ENCODE measurements around the gene NT5C3A.

The NT5C3A gene

DNA sequence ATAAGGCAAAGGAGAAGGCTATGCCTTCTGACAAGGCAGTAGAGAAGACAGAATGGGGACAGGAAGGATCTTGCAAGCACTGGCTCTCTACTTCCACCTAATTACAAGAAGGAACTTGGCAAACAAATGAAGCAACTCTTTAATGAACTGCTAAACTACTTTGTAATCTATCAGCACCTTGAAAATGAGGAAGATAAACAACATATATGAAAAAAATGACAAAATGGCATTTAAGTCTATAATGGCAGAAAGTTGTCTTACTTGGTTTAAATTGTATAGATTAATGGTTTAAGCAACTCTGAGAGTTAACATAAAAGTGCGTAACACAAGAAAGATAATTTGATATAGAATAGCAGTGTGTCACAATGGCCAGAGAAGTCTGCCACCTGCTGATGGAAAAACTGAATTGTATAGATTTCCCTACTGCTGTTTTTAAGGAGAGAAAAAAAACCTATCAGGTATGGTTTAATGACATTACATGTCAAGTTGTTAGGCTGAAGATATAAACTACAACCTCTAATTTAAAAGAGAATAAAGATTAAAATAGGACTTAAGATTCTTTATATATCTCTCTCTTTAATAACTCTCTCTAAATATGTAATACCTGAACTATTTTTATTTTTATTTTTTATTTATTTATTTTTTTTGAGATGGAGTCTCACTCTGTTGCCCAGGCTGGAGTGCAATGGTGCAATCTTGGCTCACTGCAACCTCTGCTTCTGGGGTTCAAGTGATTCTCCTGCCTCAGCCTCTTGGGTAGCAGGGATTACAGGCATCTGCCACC, 11.8 kb downstream of the NT5C3A start:
- TF ChIP-seq, protein P1, sequence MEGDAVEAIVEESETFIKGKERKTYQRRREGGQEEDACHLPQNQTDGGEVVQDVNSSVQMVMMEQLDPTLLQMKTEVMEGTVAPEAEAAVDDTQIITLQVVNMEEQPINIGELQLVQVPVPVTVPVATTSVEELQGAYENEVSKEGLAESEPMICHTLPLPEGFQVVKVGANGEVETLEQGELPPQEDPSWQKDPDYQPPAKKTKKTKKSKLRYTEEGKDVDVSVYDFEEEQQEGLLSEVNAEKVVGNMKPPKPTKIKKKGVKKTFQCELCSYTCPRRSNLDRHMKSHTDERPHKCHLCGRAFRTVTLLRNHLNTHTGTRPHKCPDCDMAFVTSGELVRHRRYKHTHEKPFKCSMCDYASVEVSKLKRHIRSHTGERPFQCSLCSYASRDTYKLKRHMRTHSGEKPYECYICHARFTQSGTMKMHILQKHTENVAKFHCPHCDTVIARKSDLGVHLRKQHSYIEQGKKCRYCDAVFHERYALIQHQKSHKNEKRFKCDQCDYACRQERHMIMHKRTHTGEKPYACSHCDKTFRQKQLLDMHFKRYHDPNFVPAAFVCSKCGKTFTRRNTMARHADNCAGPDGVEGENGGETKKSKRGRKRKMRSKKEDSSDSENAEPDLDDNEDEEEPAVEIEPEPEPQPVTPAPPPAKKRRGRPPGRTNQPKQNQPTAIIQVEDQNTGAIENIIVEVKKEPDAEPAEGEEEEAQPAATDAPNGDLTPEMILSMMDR (IDR thresholded peaks at IDR 0.05; ENCODE audit: extremely low read depth, missing control alignments) = peak; percentile 33
- peak; percentile 31 for DNase-seq (ENCODE audit: low spot score)

DNA sequence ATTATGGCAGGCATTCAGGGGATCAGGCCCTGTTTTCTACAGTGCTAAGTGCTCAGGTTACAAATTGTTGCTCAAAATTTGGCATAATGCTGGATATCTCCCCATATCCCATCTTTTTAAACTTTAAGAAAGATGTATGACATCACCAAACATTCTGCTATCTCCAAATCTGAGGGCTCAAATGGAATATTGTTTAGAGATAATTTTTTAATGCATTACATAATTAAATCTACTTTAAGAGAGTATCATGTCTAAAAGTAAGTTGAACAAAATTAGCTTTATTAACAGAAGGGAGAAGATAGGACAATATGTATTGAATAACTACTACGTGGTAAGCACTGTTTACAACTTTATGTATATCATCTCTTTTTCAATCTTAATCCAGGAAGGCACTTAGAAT, 13.9 kb downstream of the NT5C3A start:
- no peak for DNase-seq (ENCODE audit: low spot score)
- TF ChIP-seq, protein P1 (IDR thresholded peaks at IDR 0.05; ENCODE audit: extremely low read depth, missing control alignments) = no peak

DNA sequence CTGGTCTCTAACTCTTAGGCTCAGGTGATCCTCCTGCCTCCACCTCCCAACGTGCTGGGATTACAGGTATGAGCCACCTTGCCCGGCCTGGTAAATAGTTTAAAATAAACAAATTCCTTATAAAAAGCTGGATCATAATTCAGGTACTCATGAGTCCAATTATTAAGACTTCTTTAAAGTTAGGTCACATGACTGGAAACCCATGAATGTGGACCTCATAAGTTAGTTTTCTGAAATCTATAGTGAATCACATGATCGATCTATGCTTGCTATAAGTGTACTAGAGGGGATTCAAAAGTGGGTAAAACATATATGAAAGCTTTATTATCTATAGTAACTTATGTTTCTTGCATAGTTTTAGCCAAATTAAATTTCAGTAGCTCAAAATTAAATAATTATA, 14.3 kb downstream of the NT5C3A start:
- TF ChIP-seq, protein P1 (IDR thresholded peaks at IDR 0.05; ENCODE audit: extremely low read depth, missing control alignments) = no peak
- DNase-seq (ENCODE audit: low spot score) = no peak

DNA sequence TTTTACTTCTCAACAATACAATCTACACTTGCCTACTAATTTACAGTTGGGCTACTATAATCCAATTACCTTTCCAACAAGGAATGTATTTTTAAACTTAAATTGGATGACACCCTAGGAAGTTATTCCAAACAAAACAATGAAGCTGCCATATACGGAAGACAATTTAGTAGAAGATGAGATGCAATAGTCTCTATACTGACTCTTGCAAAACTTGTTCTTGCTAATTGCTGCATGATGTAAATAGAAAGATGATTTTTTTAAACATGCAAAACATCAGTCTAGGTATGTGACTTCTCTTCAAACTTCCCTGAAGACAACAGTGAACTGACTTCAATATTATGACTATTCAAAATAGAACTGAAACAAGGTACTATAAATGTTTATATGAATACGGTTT, 17.6 kb downstream of the NT5C3A start:
- TF ChIP-seq, protein P1 (IDR thresholded peaks at IDR 0.05; ENCODE audit: extremely low read depth, missing control alignments) = no peak

DNA sequence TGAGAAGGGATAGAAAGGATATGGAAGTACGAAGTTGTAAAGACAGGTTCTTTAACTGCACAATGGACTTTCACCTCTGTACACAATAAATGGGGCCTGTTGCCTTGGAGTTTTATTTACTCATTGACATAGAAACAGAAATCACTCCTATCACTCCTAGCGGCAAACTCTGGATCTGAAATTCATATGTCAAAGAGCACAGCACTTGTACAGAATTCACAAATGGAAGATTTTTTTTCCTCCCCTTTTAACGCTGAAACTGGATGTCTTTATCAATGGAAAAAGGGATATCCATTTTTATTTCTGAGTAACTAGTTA, 18.2 kb downstream of the NT5C3A start:
- TF ChIP-seq, protein P1 (IDR thresholded peaks at IDR 0.05; ENCODE audit: extremely low read depth, missing control alignments) = no peak
- DNase-seq (ENCODE audit: low spot score) = no peak

More for the DNA sequence above, 17.6 kb downstream of the NT5C3A start:
- DNase-seq (ENCODE audit: low spot score) = peak; percentile 20

DNA sequence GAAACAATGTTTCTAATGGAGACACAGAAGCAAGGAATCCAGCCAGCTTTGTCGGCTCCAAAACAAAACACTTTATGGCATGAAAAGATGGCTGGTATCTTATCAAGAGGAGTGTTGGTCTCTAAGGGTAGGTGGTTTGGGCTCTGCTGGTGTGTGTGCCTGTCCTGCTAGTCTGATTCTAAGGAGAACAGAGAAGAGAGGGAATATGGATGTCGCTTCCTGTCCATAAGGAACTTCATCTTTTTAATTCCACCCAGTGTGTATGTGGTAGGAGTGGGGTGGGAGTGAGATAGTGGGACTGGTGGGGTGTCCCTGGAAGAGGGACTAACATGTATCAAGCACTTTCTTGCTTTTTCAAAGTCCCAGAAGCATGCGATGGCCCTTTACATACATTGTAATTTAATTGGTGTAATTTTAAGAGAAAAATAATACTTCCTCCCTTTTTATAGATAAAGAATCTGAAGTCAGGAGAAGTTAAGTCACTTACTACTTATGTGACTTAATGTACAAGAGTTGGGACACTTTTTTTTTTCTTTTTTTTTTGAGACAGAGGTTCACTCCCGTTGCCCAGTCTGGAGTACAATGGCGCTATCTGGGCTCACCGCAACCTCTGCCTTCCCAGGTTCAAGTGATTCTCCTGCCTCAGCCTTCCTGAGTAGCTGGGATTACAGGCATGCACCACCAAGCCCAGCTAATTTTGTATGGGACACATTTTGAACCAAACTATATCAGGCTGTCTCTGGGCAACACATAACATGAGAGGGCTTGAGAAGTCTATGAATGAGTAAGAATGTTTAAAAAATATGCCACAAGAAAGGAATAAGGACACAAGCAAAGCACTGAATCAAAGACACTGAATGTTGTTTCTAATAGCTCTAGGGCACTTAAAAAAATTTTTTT, 18.8 kb downstream of the NT5C3A start:
- no peak for DNase-seq (ENCODE audit: low spot score)
- TF ChIP-seq, protein P1 (IDR thresholded peaks at IDR 0.05; ENCODE audit: extremely low read depth, missing control alignments) = no peak

Data from GM20000 (cell line).